Naive thymus-derived CD4-positive, alpha-beta T cell (primary cell): Measurements from ENCODE around the gene ANHX. TPM values are rescaled to one million over a fixed set of nuclear protein-coding genes. Genes with fewer than 3 reads are reported as not detected.

ENCODE experiments used
- polyA plus RNA-seq, 2 donors: library from polyadenylated mRNA; unstranded; fragments of 300-500 nt; fragmentation: Illumina TruSeq; gene quantifications; one replicate each; pipeline ENCODE4 v1.2.3, GENCODE V29; 2021
- total RNA-seq, 6 experiments: library from RNA in 5 of 6; stranded (reverse) in 5 of 6; gene quantifications; 1 replicate in 5 of 6; 2 replicates in 1 of 6; pipeline ENCODE4 v1.2.3 and lab custom pipeline; 2021 to 2026

The ANHX gene
- total and polyA plus RNA-seq, 7 experiments from 2014 or later = not detected

Other genes starting within 250 kb of the ANHX start
- gene ZNF26, start 249.5 kb downstream of the ANHX start, total RNA-seq = 10 to 100 TPM; 16.0 to 38.8 (median 33.6) TPM
- gene ZNF26, start 249.5 kb downstream of the ANHX start, polyA plus RNA-seq = 10 to 100 TPM; 12.6 to 27.8 TPM
- 10 to 100 TPM; 27.4 to 52.7 (median 31.6) TPM for gene ZNF84, start 198.4 kb downstream of the ANHX start, total RNA-seq
- gene ZNF84, start 198.4 kb downstream of the ANHX start, polyA plus RNA-seq = 10 to 100 TPM; 22.5 to 22.6 TPM
- gene ZNF140, start 155.0 kb downstream of the ANHX start, total RNA-seq = 10 to 100 TPM; 11.2 to 29.9 (median 16.0) TPM
- 10 to 100 TPM; 22.9 to 30.7 TPM for gene ZNF140, start 155.0 kb downstream of the ANHX start, polyA plus RNA-seq
- gene ZNF891, start 105.6 kb downstream of the ANHX start, total RNA-seq = 1 to 10 TPM; 2.4 to 7.9 (median 6.6) TPM
- under 1 TPM; 0.56 to 0.89 TPM for gene ZNF891, start 105.6 kb downstream of the ANHX start, polyA plus RNA-seq
- gene ZNF10, start 105.2 kb downstream of the ANHX start, total RNA-seq = 10 to 100 TPM in 4 of 5 experiments, 1 to 10 TPM in 1; 5.2 to 35.0 (median 29.2) TPM
- 10 to 100 TPM; 13.7 to 14.5 TPM for gene ZNF10, start 105.2 kb downstream of the ANHX start, polyA plus RNA-seq
- gene ZNF268, start 54.4 kb downstream of the ANHX start, total RNA-seq = 10 to 100 TPM; 13.6 to 38.6 (median 18.6) TPM
- 10 to 100 TPM; 18.2 to 29.0 TPM for gene ZNF268, start 54.4 kb downstream of the ANHX start, polyA plus RNA-seq